K562 (cell line): Measurements from ENCODE around the gene DOK7. TPM values are rescaled to one million over a fixed set of nuclear protein-coding genes. Genes with fewer than 3 reads are reported as not detected.

Experiments
- ATAC-seq: fragments of 200-7000 bp; cut with Tn5 transposase; 3 replicates; pipeline ENCODE4 v1.9.1; 2020; ENCODE audit warnings: moderate library complexity
- BruUV-seq: library from RNA; stranded (reverse); fragments of 400-500 nt; replicated peaks from 2 replicates; lab custom pipeline; 2021; lab: Mats Ljungman, UMichigan
- CTCF ChIA-PET: fragments of 300-600 bp; formaldehyde crosslinking; extraction: SDS; loops from one replicate; lab custom pipeline; 2021; ENCODE audit warnings: low intra/inter-chr PET ratio; lab: Yijun Ruan, JAX
- POLR2A ChIA-PET: fragments of 300-600, 350-650 bp; sonication (Branson Sonifier 250); formaldehyde crosslinking; extraction: SDS; loops from one replicate; lab custom pipeline; 2021; ENCODE audit warnings: antibody characterized with exemption, inconsistent platforms; lab: Yijun Ruan, JAX
- DNase-seq, 4 experiments: peaks; one replicate each; pipeline versions ENCODE4 v3.0.0 to v3.0.0-alpha.2; 2011 to 2018; ENCODE audit warnings: low spot score in 3 of 4, mixed read lengths in 3 of 4; ENCODE audit errors: extremely low read depth in 1 of 4
- FAIRE-seq: peaks from 2 replicates; lab custom pipeline; 2011; peaks lifted over from hg19 to GRCh38; lab: Jason Lieb, UNC
- H2AFZ ChIP-seq: 2 replicates; pipeline ENCODE4 v1.6.0; 2011; ENCODE audit warnings: low read depth, low read length, control low read depth, inconsistent platforms
- H3K27ac ChIP-seq: fragments of 200-600 bp; 3 replicates; pipeline ENCODE4 v1.8.0; 2011; ENCODE audit warnings: low read depth, mild to moderate bottlenecking, control low read depth, inconsistent platforms, low read length, moderate library complexity, mixed read lengths; ENCODE audit errors: extremely low read depth
- H3K27me3 ChIP-seq, 2 experiments: fragments of 300-600 bp in 1 of 2; 2 replicates in 1 of 2; 3 replicates in 1 of 2; pipeline versions ENCODE4 v1.6.0 to v1.8.0; 2011; ENCODE audit warnings: inconsistent platforms in 2 of 2, low read length in 2 of 2, mild to moderate bottlenecking in 1 of 2, mixed read lengths in 1 of 2, moderate library complexity in 1 of 2; ENCODE audit not compliant: control insufficient read depth in 2 of 2, insufficient read depth in 2 of 2
- H3K36me3 ChIP-seq: fragments of 300-600 bp; 3 replicates; pipeline ENCODE4 v1.8.0; 2011; ENCODE audit warnings: mild to moderate bottlenecking, low read length, inconsistent platforms; ENCODE audit not compliant: control insufficient read depth, insufficient read depth
- H3K4me1 ChIP-seq, 2 experiments: fragments of 200-600 bp in 1 of 2; replicated peaks in 1 of 2; 2 replicates in 1 of 2; 3 replicates in 1 of 2; pipeline versions ENCODE4 v1.5.1 to v1.8.0; 2011; ENCODE audit warnings: inconsistent platforms in 2 of 2, low read length in 2 of 2, mild to moderate bottlenecking in 1 of 2, mixed read lengths in 1 of 2, moderate library complexity in 1 of 2; ENCODE audit not compliant: control insufficient read depth in 2 of 2, insufficient read depth in 2 of 2
- H3K4me2 ChIP-seq: 2 replicates; pipeline ENCODE4 v1.6.1; 2011; ENCODE audit warnings: low read length, control low read depth, inconsistent platforms, mixed read lengths; ENCODE audit not compliant: insufficient read depth
- H3K4me3 ChIP-seq: fragments of 200-600 bp; sonication (generic), shearing (Covaris generic); 2 replicates; pipeline ENCODE4 v1.5.1; 2016; ENCODE audit warnings: control low read depth, inconsistent platforms
- H3K79me2 ChIP-seq: fragments of 200-600 bp; 3 replicates; pipeline ENCODE4 v1.8.0; 2011; ENCODE audit warnings: low read length, inconsistent platforms; ENCODE audit not compliant: control insufficient read depth, insufficient read depth
- H3K9ac ChIP-seq, 2 experiments: 2 replicates each; pipeline versions ENCODE4 v1.6.0 to v1.6.1; 2011; ENCODE audit warnings: low read depth in 2 of 2, low read length in 2 of 2, control low read depth in 1 of 2, inconsistent platforms in 1 of 2, mild to moderate bottlenecking in 1 of 2, mixed read lengths in 1 of 2; ENCODE audit not compliant: insufficient read depth in 1 of 2
- H3K9me1 ChIP-seq: one replicate; pipeline ENCODE4 v1.6.0; 2011; ENCODE audit warnings: inconsistent platforms, mild to moderate bottlenecking, low read length, moderate library complexity; ENCODE audit not compliant: control insufficient read depth, insufficient read depth
- H3K9me3 ChIP-seq: replicated peaks from 2 replicates; pipeline ENCODE4 v1.5.1; 2011; ENCODE audit warnings: low read depth, low read length, inconsistent platforms; ENCODE audit not compliant: control insufficient read depth, insufficient read depth
- H4K20me1 ChIP-seq: replicated peaks from 2 replicates; pipeline ENCODE4 v1.6.1; 2011; ENCODE audit warnings: low read length, inconsistent platforms, mixed read lengths; ENCODE audit not compliant: control insufficient read depth, insufficient read depth
- ARID1B ChIP-seq: fragments of 450-650 bp; IDR thresholded peaks from 2 replicates; pipeline ENCODE4 v1.6.1; 2016; ENCODE audit warnings: antibody characterized with exemption, mild to moderate bottlenecking, inconsistent platforms
- ELF2 ChIP-seq: fragments of 250-450 bp; sonication (Bioruptor Pico); IDR thresholded peaks from 2 replicates; pipeline ENCODE4 v1.5.0; 2021; ENCODE audit warnings: mild to moderate bottlenecking
- FOSL1 ChIP-seq: fragments of 200-800 bp; sonication (Bioruptor generic); conservative IDR thresholded peaks from 2 replicates; pipeline ENCODE4 v1.6.1; 2016; ENCODE audit warnings: missing genetic modification characterization, missing compliant biosample characterization
- HNRNPLL ChIP-seq: fragments of 200-400 bp; formaldehyde crosslinking; IDR thresholded peaks from 2 replicates; pipeline ENCODE4 v1.6.1; 2017; ENCODE audit warnings: low read length, low read depth, mild to moderate bottlenecking; ENCODE audit not compliant: poor library complexity, severe bottlenecking
- MCM5 ChIP-seq: fragments of 450-650 bp; IDR thresholded peaks from 2 replicates; pipeline ENCODE4 v1.6.1; 2016; ENCODE audit warnings: low read depth
- NEUROD1 ChIP-seq: fragments of 150-350 bp; IDR thresholded peaks from 2 replicates; pipeline ENCODE4 v1.6.1; 2014; ENCODE audit warnings: borderline replicate concordance, low read length, low read depth; ENCODE audit not compliant: partially characterized antibody
- POLR2G ChIP-seq: fragments of 200-400 bp; formaldehyde crosslinking; IDR thresholded peaks from 2 replicates; pipeline ENCODE4 v1.6.1; 2017; ENCODE audit warnings: low read depth, mild to moderate bottlenecking, antibody characterized with exemption, low read length, moderate library complexity
- RBFOX2 ChIP-seq: fragments of 200-400 bp; formaldehyde crosslinking; IDR thresholded peaks from 2 replicates; pipeline ENCODE4 v1.6.1; 2017; ENCODE audit warnings: low read depth, mild to moderate bottlenecking, low read length, moderate library complexity
- SP1 ChIP-seq: sonication (generic); formaldehyde crosslinking; IDR thresholded peaks from 2 replicates; pipeline ENCODE4 v1.8.1; 2022; ENCODE audit warnings: mild to moderate bottlenecking, missing genetic modification reagents
- TCF3 ChIP-seq: sonication (generic); formaldehyde crosslinking; IDR thresholded peaks from 2 replicates; pipeline ENCODE4 v1.4.0; 2020; ENCODE audit warnings: mild to moderate bottlenecking, missing genetic modification reagents
- TRIM28 ChIP-seq: fragments of 450-650 bp; IDR thresholded peaks from 2 replicates; pipeline ENCODE4 v1.6.1; 2017
- ZNF77 ChIP-seq: fragments of 250-450 bp; sonication (Bioruptor Pico); IDR thresholded peaks from 2 replicates; pipeline ENCODE4 v1.5.0; 2020
- WGBS: fragments of 100-300 bp; shearing (Covaris generic); methylation state at CpG from one replicate; pipeline ENCODE4 v1.1.6; 2016; ENCODE audit warnings: low coverage, mixed read lengths; ENCODE audit not compliant: insufficient coverage; ENCODE audit errors: missing lambda C conversion rate; 5-methylcytosine and 5-hydroxymethylcytosine counted together
- in situ Hi-C: fragments of 300-500 bp; cut with MboI; formaldehyde crosslinking; loops from 4 replicates; pipeline ENCODE4 v1.15.0; 2018; ENCODE audit warnings: inconsistent platforms, mixed read lengths
- intact Hi-C: fragments of 100-400 bp; cut with micrococcal nuclease; formaldehyde crosslinking; loops from 2 replicates; pipeline ENCODE4 v1.14.2; 2022
- polyA plus RNA-seq, 8 experiments: library from polyadenylated mRNA; depleted of rRNA in 4 of 8; stranded (reverse) in 5 of 8; unstranded in 3 of 8; fragments of >200 nt; fragmentation: Nextera tagmentation in 2 of 8; fragmentation: Illumina TruSeq in 1 of 8; extraction: Ambion mirVana in 2 of 8; extraction: Trizol in 1 of 8; gene quantifications; 2 replicates each; pipeline versions ENCODE4 v1.2.1 to v1.2.3, GENCODE V29; 2011 to 2014; ENCODE audit warnings: inconsistent platforms in 1 of 8, missing spikeins in 1 of 8
- total RNA-seq, 7 experiments: library from RNA; depleted of rRNA in 6 of 7; stranded (reverse); fragments of >200 nt in 6 of 7; fragmentation: Illumina TruSeq in 2 of 7; extraction: Trizol in 2 of 7; gene quantifications; 2 replicates each; pipeline versions ENCODE4 v1.2.1 to v1.2.3, GENCODE V29; 2011 to 2021; ENCODE audit warnings: low replicate concordance in 1 of 7
- TF ChIP-seq, protein P1 (sequence below): fragments of 250-450 bp; sonication (Bioruptor Pico); IDR thresholded peaks from 2 replicates; pipeline ENCODE4 v1.5.1; 2021; ENCODE audit warnings: mild to moderate bottlenecking
- TF ChIP-seq, protein P2 (sequence below): fragments of 250-450 bp; sonication (Bioruptor Pico); IDR thresholded peaks from 2 replicates; pipeline ENCODE4 v1.4.0; 2020; ENCODE audit warnings: mild to moderate bottlenecking, moderate library complexity, borderline replicate concordance
- TF ChIP-seq, protein P3 (sequence below): sonication (generic); formaldehyde crosslinking; IDR thresholded peaks from 2 replicates; pipeline ENCODE4 v1.8.0; 2022; ENCODE audit warnings: mild to moderate bottlenecking, missing genetic modification reagents

Gene DOK7
- total and polyA plus RNA-seq, 9 of the 15 experiments (the other 6 are each of a cell fraction or from before 2014, with no cell fraction given): not detected

DNA sequence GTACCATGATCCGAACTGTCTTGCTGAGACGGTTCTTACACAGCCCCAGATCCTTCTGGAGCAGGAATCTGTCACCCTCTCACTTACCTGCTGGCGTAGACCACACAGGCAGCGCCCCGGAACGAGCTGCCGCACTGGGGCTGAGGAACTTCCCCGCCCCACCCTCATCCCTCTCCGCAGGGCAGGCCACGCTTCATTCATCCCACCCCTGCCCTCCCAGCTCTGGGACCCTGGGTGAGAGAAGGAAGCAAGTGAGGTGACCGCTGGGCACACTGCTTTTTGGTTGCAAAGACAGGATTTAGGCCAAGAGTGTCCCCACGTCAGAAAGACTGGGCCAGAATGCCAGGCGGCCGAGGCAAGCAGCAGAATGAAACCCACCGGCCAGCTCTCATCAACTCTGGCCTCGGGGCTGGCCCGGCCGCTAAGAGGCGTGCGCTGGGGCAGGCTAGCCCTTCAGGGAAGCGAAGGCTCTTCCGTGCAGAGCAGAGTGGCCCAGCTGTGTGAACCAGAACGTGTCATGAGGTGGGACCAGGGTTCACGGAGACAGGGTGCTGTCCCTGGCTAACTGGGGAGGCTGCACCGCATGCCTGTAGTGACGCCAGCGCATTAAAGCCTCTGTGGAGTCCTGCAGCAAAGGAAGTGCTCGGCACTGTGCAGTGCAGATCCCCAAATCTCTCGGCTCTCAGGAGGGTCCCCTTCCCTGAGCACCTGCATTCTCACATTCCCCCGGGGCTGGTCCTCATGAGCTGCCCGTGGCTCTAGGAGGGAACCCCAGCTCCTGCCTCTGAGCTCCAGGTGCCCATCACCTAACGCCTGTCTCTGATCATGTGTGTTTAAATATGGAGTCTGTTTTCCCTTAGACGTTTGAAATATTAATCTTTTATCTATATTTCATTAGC lies 62.7 kb downstream of the DOK7 start:
- Histone ChIP-seq H3K9ac (peak overlapping the region in 1 of 2 experiments; percentile 64; a peak in 1 of 4 replicates), H3K27me3 (no peaks in the 10 kb centered on the region), H3K4me3 (no peak overlapping the region), H3K4me1 (peaks cover under 1 to 41% of the 10 kb centered on the region in 2 experiments; a peak in 3 of 5 replicates), H3K27ac (no peak overlapping the region), H3K79me2 (peaks cover 25% of the 10 kb centered on the region), H3K9me1 (no peaks in the 10 kb centered on the region), H3K9me3 (no peaks in the 10 kb centered on the region), H3K4me2 (no peak overlapping the region), H3K36me3 (peaks cover 68% of the 10 kb centered on the region; the same call in 2 of the 3 replicates), H4K20me1 (peaks cover 23% of the 10 kb centered on the region), H2AFZ (no peak overlapping the region)
- ChIA-PET POLR2A (interaction anchor here (1.3 kb wide), 1 partner anchor 12 kb away, joined by 4 read pairs; no protein-coding TSS in a partner anchor), CTCF (no interaction called here)
- ATAC-seq: no peak
- TF ChIP-seq HNRNPLL (no peak), ELF2 (CRISPR knock-in tag) (no peak), ARID1B (no peak), TRIM28 (no peak), POLR2G (0 out of 2 replicates have a peak, but pooled peaks have one; percentile 11), TCF3 (CRISPR knock-in tag) (no peak), NEUROD1 (no peak), MCM5 (no peak), SP1 (CRISPR knock-in tag) (no peak), FOSL1 (tag) (no peak), ZNF77 (CRISPR knock-in tag) (no peak), RBFOX2 (peak; percentile 18; the same call in 1 of the 2 replicates)
- TF ChIP-seq, protein P1, sequence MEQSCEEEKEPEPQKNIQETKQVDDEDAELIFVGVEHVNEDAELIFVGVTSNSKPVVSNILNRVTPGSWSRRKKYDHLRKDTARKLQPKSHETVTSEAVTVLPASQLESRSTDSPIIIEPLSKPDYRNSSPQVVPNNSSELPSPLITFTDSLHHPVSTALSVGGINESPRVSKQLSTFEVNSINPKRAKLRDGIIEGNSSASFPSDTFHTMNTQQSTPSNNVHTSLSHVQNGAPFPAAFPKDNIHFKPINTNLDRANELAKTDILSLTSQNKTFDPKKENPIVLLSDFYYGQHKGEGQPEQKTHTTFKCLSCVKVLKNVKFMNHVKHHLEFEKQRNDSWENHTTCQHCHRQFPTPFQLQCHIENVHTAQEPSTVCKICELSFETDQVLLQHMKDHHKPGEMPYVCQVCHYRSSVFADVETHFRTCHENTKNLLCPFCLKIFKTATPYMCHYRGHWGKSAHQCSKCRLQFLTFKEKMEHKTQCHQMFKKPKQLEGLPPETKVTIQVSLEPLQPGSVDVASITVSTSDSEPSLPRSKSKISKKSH (CRISPR knock-in tag): no peak
- TF ChIP-seq, protein P2, sequence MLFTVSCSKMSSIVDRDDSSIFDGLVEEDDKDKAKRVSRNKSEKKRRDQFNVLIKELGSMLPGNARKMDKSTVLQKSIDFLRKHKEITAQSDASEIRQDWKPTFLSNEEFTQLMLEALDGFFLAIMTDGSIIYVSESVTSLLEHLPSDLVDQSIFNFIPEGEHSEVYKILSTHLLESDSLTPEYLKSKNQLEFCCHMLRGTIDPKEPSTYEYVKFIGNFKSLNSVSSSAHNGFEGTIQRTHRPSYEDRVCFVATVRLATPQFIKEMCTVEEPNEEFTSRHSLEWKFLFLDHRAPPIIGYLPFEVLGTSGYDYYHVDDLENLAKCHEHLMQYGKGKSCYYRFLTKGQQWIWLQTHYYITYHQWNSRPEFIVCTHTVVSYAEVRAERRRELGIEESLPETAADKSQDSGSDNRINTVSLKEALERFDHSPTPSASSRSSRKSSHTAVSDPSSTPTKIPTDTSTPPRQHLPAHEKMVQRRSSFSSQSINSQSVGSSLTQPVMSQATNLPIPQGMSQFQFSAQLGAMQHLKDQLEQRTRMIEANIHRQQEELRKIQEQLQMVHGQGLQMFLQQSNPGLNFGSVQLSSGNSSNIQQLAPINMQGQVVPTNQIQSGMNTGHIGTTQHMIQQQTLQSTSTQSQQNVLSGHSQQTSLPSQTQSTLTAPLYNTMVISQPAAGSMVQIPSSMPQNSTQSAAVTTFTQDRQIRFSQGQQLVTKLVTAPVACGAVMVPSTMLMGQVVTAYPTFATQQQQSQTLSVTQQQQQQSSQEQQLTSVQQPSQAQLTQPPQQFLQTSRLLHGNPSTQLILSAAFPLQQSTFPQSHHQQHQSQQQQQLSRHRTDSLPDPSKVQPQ (CRISPR knock-in tag): no peak
- TF ChIP-seq, protein P3, sequence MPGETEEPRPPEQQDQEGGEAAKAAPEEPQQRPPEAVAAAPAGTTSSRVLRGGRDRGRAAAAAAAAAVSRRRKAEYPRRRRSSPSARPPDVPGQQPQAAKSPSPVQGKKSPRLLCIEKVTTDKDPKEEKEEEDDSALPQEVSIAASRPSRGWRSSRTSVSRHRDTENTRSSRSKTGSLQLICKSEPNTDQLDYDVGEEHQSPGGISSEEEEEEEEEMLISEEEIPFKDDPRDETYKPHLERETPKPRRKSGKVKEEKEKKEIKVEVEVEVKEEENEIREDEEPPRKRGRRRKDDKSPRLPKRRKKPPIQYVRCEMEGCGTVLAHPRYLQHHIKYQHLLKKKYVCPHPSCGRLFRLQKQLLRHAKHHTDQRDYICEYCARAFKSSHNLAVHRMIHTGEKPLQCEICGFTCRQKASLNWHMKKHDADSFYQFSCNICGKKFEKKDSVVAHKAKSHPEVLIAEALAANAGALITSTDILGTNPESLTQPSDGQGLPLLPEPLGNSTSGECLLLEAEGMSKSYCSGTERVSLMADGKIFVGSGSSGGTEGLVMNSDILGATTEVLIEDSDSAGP (CRISPR knock-in tag): no peak
- intact Hi-C loops: no loop called here
- BruUV-seq: no TSS peak
- WGBS: 86% methylated on average over 23 of the region's 33 CpGs
- no peak for DNase-seq
- no peak for FAIRE-seq
- in situ Hi-C loops: no loop called here
